ENCODE results near the gene LINGO3. TPM values are rescaled to one million over a fixed set of nuclear protein-coding genes. Genes with fewer than 3 reads are reported as not detected.

Gene LINGO3
- total and polyA plus RNA-seq, 10 of the 15 experiments (the other 5 are each of a cell fraction or from before 2014, with no cell fraction given): 0.09 to 2.0 (median 0.40) TPM; not detected in 5

DNA sequence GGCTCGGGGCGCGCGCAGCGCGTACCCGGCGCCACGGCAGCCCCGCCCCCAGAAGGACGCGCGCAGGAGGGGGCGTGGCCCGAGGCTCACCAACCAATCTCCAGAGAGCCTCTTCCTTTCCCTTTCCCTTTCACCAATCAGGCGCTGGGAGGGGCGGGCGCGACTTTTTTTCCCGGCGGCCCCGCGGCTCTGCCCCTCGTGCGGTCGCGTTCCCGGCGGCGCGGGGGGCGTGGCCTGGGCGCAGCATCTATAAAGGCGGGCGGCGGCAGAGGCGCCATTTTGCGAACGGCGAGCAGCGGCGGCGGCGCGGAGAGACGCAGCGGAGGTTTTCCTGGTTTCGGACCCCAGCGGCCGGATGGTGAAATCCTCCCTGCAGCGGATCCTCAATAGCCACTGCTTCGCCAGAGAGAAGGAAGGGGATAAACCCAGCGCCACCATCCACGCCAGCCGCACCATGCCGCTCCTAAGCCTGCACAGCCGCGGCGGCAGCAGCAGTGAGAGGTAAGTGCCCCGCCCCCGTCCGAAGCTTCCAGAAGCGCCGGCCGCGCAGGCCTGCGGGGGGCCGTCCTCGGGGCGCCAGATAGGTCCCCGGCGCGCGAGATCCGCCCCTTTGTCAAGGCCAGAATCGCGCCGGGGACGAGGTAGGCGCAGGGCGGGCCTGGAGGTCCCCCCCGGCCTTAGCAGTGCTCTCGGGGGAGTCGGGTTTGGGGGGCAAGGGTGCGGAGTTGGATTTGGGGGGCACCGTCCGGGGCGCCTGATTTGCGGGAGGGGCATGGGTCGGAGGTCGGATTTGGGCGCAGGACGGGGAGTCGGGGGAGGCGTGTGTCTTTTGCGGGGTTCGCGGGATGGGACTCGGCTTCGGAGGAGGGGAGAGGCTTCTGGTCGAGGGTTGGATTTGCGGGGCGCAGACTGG lies 38.5 kb downstream of the LINGO3 start (continued):
- TF ChIP-seq, protein P1, sequence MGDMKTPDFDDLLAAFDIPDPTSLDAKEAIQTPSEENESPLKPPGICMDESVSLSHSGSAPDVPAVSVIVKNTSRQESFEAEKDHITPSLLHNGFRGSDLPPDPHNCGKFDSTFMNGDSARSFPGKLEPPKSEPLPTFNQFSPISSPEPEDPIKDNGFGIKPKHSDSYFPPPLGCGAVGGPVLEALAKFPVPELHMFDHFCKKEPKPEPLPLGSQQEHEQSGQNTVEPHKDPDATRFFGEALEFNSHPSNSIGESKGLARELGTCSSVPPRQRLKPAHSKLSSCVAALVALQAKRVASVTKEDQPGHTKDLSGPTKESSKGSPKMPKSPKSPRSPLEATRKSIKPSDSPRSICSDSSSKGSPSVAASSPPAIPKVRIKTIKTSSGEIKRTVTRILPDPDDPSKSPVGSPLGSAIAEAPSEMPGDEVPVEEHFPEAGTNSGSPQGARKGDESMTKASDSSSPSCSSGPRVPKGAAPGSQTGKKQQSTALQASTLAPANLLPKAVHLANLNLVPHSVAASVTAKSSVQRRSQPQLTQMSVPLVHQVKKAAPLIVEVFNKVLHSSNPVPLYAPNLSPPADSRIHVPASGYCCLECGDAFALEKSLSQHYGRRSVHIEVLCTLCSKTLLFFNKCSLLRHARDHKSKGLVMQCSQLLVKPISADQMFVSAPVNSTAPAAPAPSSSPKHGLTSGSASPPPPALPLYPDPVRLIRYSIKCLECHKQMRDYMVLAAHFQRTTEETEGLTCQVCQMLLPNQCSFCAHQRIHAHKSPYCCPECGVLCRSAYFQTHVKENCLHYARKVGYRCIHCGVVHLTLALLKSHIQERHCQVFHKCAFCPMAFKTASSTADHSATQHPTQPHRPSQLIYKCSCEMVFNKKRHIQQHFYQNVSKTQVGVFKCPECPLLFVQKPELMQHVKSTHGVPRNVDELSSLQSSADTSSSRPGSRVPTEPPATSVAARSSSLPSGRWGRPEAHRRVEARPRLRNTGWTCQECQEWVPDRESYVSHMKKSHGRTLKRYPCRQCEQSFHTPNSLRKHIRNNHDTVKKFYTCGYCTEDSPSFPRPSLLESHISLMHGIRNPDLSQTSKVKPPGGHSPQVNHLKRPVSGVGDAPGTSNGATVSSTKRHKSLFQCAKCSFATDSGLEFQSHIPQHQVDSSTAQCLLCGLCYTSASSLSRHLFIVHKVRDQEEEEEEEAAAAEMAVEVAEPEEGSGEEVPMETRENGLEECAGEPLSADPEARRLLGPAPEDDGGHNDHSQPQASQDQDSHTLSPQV (IDR thresholded peaks at IDR 0.05): no peak
- TF ChIP-seq JUND (IDR thresholded peaks at IDR 0.05; ENCODE audit: low read depth, low read length) (no peak), MTA2 (IDR thresholded peaks at IDR 0.05; ENCODE audit: low read depth) (no peak), SIX5 (IDR thresholded peaks at IDR 0.05; ENCODE audit: low read depth, low read length, severe bottlenecking) (no peak), ATF7 (IDR thresholded peaks at IDR 0.05; ENCODE audit: low read depth) (no peak), FOXM1 (IDR thresholded peaks at IDR 0.05; ENCODE audit: low read depth, low read length) (no peak), TARDBP (IDR thresholded peaks at IDR 0.05; ENCODE audit: borderline replicate concordance) (no peak), JUNB (IDR thresholded peaks at IDR 0.05) (no peak), NFIC (IDR thresholded peaks at IDR 0.05; ENCODE audit: low read depth, low read length) (no peak)

Data from GM12878 (cell line).